Activated naive CD4-positive, alpha-beta T cell treated with anti-CD3 and anti-CD28 coated beads for 36 hours (primary cell): ENCODE results near the gene ABI3BP. TPM values are rescaled to one million over a fixed set of nuclear protein-coding genes. Genes with fewer than 3 reads are reported as not detected.

Experiments
- CTCF ChIA-PET: fragments of 350-600 bp; sonication (Branson Sonifier 250); formaldehyde crosslinking; loops from one replicate; lab custom pipeline; 2021; ENCODE audit warnings: antibody characterized with exemption; lab: Charles Lee
- DNase-seq: peaks from one replicate; pipeline ENCODE4 v3.0.0-alpha.2; 2020
- H3K27ac Mint-ChIP-seq: one replicate; pipeline ENCODE4 v1.8.0; 2021; ENCODE audit warnings: mild to moderate bottlenecking, mixed read lengths
- H3K27me3 Mint-ChIP-seq: one replicate; pipeline ENCODE4 v1.8.0; 2021; ENCODE audit warnings: low read depth, mixed read lengths
- H3K36me3 Mint-ChIP-seq: one replicate; pipeline ENCODE4 v1.8.0; 2021; ENCODE audit warnings: low read depth, mixed read lengths
- H3K4me1 Mint-ChIP-seq: one replicate; pipeline ENCODE4 v1.8.0; 2021; ENCODE audit warnings: low read depth, mixed read lengths
- H3K4me3 Mint-ChIP-seq: one replicate; pipeline ENCODE4 v1.8.0; 2021; ENCODE audit warnings: mild to moderate bottlenecking, moderate library complexity, mixed read lengths
- H3K9me3 Mint-ChIP-seq: one replicate; pipeline ENCODE4 v1.8.0; 2021; ENCODE audit warnings: mixed read lengths
- intact Hi-C: fragments of 100-400 bp; cut with micrococcal nuclease; formaldehyde crosslinking; loops from one replicate; pipeline ENCODE4 v1.15.1; 2023
- total RNA-seq, 2 experiments: library from RNA; stranded (reverse); gene quantifications; one replicate each; pipeline ENCODE4 v1.2.3, GENCODE V29; 2021

Gene ABI3BP
- total RNA-seq, 2 experiments from 2014 or later = not detected

DNA sequence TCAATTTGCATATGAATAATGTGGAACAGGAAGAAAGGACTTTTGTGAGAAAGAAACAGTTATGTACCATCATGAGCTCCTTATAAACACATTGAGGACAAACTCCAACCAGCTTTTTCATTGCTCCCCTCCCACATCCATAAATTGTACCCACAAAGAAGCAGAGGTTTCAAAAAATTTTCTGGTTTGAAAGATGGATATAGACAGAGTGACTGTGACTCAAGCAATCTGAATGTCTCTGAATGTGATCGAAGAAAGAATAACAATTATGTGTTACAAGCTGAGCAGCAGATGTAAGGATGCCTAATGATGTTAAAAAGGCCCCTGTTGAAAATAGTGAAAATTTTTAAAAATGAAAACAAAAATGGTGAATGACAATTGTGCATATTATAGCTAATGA is 156.6 kb downstream of the ABI3BP start:
- no peaks in the 10 kb centered on the region for H3K9me3 Mint-ChIP-seq
- no peaks in the 10 kb centered on the region for H3K4me1 Mint-ChIP-seq
- no peak overlapping the region for H3K4me3 Mint-ChIP-seq
- intact Hi-C loops = no loop called here
- CTCF ChIA-PET = no interaction called here
- H3K36me3 Mint-ChIP-seq = no peaks in the 10 kb centered on the region
- peaks cover 21% of the 10 kb centered on the region for H3K27me3 Mint-ChIP-seq
- no peak overlapping the region for H3K27ac Mint-ChIP-seq
- no peak for DNase-seq

DNA sequence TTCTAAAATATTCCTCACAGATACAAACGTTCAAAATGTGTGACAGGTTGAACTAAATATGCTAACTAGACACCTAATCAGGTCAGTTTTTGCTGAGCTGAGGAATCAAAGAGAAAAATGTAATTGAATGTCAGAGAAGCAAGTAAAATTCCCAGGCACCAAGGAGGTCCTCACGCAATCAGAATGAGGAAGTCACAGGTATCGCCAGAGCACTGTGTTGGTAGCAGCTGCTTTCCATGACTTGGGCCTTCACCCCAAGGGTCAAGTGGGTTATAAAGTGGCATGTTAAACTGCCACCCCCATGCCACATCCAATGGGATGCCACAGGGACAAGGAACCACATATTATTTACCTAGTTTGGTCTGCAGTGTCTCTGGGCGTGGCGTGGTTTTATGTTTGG is 158.9 kb downstream of the ABI3BP start:
- Mint-ChIP-seq H3K4me3 (no peak overlapping the region), H3K4me1 (no peaks in the 10 kb centered on the region), H3K36me3 (no peaks in the 10 kb centered on the region), H3K27me3 (peaks cover 15% of the 10 kb centered on the region), H3K9me3 (no peaks in the 10 kb centered on the region), H3K27ac (no peak overlapping the region)
- CTCF ChIA-PET = no interaction called here
- no peak for DNase-seq
- intact Hi-C loops = no loop called here

DNA sequence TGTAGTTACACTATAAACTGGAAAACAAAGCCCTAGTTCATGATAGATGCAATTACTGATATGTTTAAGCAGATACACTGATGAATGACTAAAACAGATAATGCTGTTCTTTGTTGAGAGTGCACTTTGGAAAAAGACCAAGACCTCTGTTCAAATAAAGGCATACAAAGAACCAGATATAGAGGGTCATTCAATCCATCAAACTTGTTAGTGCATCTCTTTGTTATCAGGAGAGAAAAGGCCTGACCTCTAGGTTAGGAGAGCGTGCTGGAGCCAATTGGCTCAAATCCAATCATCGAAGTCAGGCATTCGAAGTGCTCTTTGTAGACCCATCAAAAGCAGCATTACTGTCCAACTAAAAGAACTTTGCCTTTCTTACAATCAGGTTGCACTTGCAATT is 159.7 kb downstream of the ABI3BP start:
- Mint-ChIP-seq H3K27ac (no peak overlapping the region), H3K27me3 (peaks cover 10% of the 10 kb centered on the region), H3K4me3 (no peak overlapping the region), H3K36me3 (no peaks in the 10 kb centered on the region), H3K4me1 (no peaks in the 10 kb centered on the region), H3K9me3 (no peaks in the 10 kb centered on the region)
- CTCF ChIA-PET = no interaction called here
- intact Hi-C loops = no loop called here
- no peak for DNase-seq

DNA sequence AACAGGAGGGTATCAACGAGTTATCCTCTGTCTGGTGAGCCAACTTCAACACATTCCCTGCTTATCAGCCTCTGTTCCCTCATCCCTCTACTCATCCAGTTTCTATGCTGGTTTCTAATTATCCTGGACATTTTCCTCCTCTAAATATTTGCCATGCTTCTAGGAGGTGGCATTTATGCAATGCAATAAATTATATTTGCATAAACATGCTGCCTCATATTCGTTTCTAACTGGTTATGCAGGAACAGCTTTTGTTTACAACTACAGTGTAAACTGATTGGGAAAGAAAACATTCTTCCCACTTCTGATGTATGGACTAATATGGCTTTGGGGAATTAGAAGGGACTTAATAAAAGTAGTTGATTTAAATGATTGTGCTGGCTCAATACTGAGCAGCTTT is 161.6 kb downstream of the ABI3BP start:
- no peak for DNase-seq
- Mint-ChIP-seq H3K4me1 (no peaks in the 10 kb centered on the region), H3K4me3 (no peak overlapping the region), H3K27ac (no peak overlapping the region), H3K27me3 (peaks cover 9% of the 10 kb centered on the region), H3K36me3 (no peaks in the 10 kb centered on the region), H3K9me3 (no peaks in the 10 kb centered on the region)
- intact Hi-C loops = no loop called here
- CTCF ChIA-PET = interaction anchor here (1.5 kb wide), 1 partner anchor 37 kb away, joined by 3 read pairs; no protein-coding TSS in a partner anchor

DNA sequence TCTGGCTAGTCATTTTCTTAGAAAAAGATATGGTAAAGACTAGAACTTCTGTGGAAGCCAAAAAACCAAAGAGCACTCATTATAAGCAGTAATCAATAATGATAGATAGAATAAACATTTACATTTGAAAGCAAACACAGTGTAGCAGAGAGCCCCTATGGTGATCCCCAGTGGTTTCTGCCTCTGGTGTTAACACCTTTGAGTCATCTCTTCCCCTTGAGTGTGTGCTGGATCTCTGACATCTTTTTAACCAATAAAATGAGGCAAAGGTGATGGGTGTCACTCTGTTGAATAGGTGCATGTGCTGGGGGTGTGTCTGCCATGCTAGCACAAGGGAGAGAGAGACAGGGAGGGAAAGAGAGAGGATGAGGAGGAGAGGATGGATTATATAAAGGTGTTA is 162.3 kb downstream of the ABI3BP start:
- intact Hi-C loops = no loop called here
- CTCF ChIA-PET = no interaction called here
- no peaks in the 10 kb centered on the region for H3K9me3 Mint-ChIP-seq
- no peak for DNase-seq
- no peaks in the 10 kb centered on the region for H3K4me1 Mint-ChIP-seq
- no peaks in the 10 kb centered on the region for H3K36me3 Mint-ChIP-seq
- peaks cover 10% of the 10 kb centered on the region for H3K27me3 Mint-ChIP-seq
- no peak overlapping the region for H3K4me3 Mint-ChIP-seq
- no peak overlapping the region for H3K27ac Mint-ChIP-seq

DNA sequence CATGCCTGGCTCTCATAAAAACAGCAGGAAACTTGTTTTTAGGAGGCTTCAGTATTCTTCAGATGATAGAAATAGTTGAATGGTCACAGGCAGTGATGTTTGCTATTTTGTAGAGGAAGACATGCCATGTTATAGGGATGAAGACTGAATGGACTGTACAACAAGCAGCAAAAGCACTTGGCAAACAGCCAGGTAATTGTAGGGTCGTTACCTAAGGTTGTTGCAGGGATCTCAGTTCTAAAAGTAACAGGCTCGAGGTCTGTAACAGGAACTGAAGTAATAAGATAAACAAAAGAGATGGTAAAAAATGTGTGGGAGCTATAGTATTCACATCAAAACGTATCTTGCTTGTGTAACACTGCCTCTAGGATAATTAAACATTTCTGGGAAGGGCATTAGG is 167.6 kb downstream of the ABI3BP start:
- no peaks in the 10 kb centered on the region for H3K9me3 Mint-ChIP-seq
- H3K27me3 Mint-ChIP-seq = peaks cover 9% of the 10 kb centered on the region
- no peaks in the 10 kb centered on the region for H3K36me3 Mint-ChIP-seq
- DNase-seq = no peak
- no peak overlapping the region for H3K27ac Mint-ChIP-seq
- intact Hi-C loops = no loop called here
- H3K4me3 Mint-ChIP-seq = no peak overlapping the region
- H3K4me1 Mint-ChIP-seq = no peaks in the 10 kb centered on the region
- CTCF ChIA-PET = no interaction called here

DNA sequence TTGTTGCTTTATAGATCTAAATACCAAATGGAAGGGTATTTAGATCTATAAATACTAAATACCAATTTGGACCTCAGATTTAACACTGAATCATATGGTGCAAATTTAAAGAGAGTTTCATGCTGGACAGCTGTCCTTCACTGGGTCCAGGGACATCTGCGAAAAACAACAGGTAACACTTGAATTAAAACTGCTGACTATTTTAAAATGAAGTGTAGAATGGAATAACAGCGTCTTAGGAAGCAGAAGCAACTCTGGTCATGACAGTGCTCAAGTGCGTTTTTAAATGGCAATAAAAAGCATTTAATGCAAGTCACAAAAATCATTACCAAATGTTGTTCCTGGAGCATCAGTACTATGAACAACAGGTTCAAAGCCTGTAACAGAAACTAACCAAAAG is 177.6 kb downstream of the ABI3BP start:
- intact Hi-C loops = no loop called here
- peaks cover 10% of the 10 kb centered on the region for H3K27me3 Mint-ChIP-seq
- no peaks in the 10 kb centered on the region for H3K4me1 Mint-ChIP-seq

DNA sequence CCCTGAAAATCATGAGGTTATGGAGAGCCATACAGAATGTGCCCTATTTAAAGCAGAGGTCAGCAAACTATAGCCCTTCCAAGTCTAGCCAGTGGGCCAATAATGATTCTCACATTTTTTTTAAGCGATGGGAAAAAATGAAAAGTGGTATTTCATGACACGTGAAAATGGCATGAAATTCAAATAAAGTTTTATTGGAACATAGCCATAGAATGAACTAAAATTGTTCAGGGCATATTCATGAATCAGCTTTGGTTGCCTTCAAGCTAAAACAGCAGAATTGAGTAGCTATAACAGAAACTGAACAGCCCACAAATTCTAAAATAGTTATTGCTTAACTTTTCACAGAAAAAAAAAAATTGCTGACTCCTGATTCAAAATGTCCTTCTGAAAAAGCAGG is 179.4 kb downstream of the ABI3BP start:
- no peaks in the 10 kb centered on the region for H3K36me3 Mint-ChIP-seq
- H3K9me3 Mint-ChIP-seq = no peaks in the 10 kb centered on the region
- no peaks in the 10 kb centered on the region for H3K4me1 Mint-ChIP-seq
- CTCF ChIA-PET = no interaction called here
- H3K27me3 Mint-ChIP-seq = peaks cover 13% of the 10 kb centered on the region
- no peak for DNase-seq
- intact Hi-C loops = no loop called here
- H3K4me3 Mint-ChIP-seq = no peak overlapping the region
- H3K27ac Mint-ChIP-seq = no peak overlapping the region

More for the DNA sequence above, 177.6 kb downstream of the ABI3BP start:
- no peaks in the 10 kb centered on the region for H3K36me3 Mint-ChIP-seq
- H3K4me3 Mint-ChIP-seq = no peak overlapping the region
- no peaks in the 10 kb centered on the region for H3K9me3 Mint-ChIP-seq
- no peak for DNase-seq
- no peak overlapping the region for H3K27ac Mint-ChIP-seq
- CTCF ChIA-PET = no interaction called here

DNA sequence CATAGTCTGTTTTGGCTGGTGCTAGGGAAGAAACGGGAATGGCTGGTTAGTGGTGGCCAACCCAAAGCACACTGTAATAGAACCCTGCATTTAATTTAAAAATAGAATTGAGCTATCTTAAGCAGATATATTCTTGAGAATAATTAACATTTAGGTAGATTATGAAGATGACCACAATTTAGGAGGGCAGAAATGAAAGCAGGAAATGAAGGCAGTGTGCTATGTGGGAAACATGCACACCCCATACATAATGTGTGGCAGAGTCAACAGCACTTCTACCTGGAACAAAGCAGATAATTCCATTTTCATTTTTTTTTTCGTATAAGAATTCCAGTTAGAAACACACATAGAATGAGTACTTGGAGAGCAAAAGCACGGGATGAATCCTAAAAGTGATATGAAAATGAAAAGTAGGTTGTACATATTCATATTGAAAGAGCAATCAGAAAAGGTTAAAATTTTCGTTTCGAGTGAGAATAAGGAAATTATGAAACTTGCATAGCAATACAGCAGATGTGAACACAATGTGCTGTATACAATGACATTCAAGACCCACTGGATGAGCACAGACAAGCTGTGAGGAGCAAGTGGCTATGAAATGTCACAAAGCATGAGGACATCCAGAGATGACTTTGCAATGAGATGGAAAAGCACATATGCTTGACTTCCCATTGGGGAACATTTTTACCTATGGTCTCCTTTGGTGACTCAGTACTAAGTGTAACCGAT is 181.3 kb downstream of the ABI3BP start:
- H3K27ac Mint-ChIP-seq = no peak overlapping the region
- CTCF ChIA-PET = interaction anchor here (0.7 to 1.5 kb wide), 2 partner anchors 71 to 349 kb away, joined by 3 read pairs; no protein-coding TSS in a partner anchor
- no peak for DNase-seq
- H3K27me3 Mint-ChIP-seq = peaks cover 11% of the 10 kb centered on the region
- H3K4me3 Mint-ChIP-seq = no peak overlapping the region
- H3K9me3 Mint-ChIP-seq = no peaks in the 10 kb centered on the region
- no peaks in the 10 kb centered on the region for H3K4me1 Mint-ChIP-seq
- no peaks in the 10 kb centered on the region for H3K36me3 Mint-ChIP-seq
- intact Hi-C loops = no loop called here

DNA sequence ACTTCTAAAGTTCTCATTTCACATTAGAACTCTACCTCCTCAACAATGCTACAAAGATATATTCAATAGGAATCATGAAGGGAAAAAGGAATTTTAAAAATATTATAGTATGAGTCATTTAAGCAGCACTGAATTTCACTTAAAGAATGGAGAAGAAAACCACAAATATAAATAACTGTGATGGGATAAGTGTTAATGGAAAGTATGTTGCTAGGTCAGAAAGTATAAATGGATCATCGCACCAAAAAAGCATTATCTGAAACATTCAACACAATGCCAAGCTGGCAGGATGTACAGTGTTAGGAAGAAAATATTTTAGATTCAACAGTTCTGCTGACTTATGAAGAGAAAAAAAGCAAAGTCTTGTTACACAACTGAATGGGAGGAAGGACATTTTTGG is 182.6 kb downstream of the ABI3BP start:
- intact Hi-C loops = no loop called here
- H3K27me3 Mint-ChIP-seq = peaks cover 8% of the 10 kb centered on the region
- H3K9me3 Mint-ChIP-seq = no peaks in the 10 kb centered on the region
- no peak for DNase-seq
- H3K4me3 Mint-ChIP-seq = no peak overlapping the region
- H3K36me3 Mint-ChIP-seq = no peaks in the 10 kb centered on the region
- CTCF ChIA-PET = interaction anchor here (1.5 kb wide), 1 partner anchor 348 kb away, joined by 3 read pairs; no protein-coding TSS in a partner anchor
- no peaks in the 10 kb centered on the region for H3K4me1 Mint-ChIP-seq
- H3K27ac Mint-ChIP-seq = peak overlapping the region; percentile 6

DNA sequence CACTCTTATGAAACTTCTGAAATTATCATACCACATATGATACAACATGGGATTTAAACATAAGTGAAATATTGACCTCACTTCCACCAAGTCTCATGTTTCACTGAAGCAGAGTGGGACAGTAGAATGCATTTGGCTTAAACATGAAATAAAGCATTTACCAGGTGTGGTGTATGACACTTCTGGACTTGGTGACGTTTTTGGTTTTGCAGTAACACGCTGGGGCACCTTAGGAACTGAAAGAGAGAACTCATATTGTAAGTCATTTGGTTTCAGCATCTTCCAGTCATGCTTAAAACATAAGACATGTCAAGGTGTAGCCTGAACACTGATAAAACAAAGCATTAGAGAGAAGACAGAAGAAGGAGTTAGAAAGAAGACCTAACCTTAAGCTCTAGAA is 188.6 kb downstream of the ABI3BP start:
- no peaks in the 10 kb centered on the region for H3K9me3 Mint-ChIP-seq
- CTCF ChIA-PET = interaction anchor here (1.0 kb wide), 1 partner anchor 342 kb away, joined by 5 read pairs; no protein-coding TSS in a partner anchor
- H3K36me3 Mint-ChIP-seq = no peaks in the 10 kb centered on the region
- no peak overlapping the region for H3K27ac Mint-ChIP-seq
- H3K4me1 Mint-ChIP-seq = no peaks in the 10 kb centered on the region
- peaks cover 3% of the 10 kb centered on the region for H3K27me3 Mint-ChIP-seq
- no peak overlapping the region for H3K4me3 Mint-ChIP-seq
- no peak for DNase-seq
- intact Hi-C loops = no loop called here

DNA sequence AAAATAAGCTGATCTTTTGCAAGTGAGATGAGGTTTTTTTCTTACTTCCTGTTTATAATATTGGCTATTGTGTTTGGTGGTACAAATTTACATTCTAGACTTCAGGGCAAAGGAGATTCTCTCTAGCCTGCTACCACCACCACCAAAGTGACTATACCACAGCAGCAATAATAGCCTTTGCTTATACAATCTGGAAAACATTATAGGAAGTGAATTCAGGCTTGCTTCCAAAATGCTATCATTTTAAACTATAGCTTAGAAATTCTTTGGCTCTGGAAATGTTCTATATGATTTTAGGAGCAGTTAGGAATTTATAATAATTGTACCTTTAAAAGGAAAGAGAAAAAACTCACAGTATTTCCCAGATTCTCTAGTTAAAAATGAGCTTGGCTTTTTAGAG is 189.5 kb downstream of the ABI3BP start:
- peaks cover 3% of the 10 kb centered on the region for H3K27me3 Mint-ChIP-seq
- H3K9me3 Mint-ChIP-seq = no peaks in the 10 kb centered on the region
- no peaks in the 10 kb centered on the region for H3K4me1 Mint-ChIP-seq
- CTCF ChIA-PET = interaction anchor here (1.0 kb wide), 1 partner anchor 341 kb away, joined by 5 read pairs; no protein-coding TSS in a partner anchor
- intact Hi-C loops = no loop called here
- no peaks in the 10 kb centered on the region for H3K36me3 Mint-ChIP-seq
- no peak for DNase-seq
- H3K27ac Mint-ChIP-seq = no peak overlapping the region
- H3K4me3 Mint-ChIP-seq = no peak overlapping the region

DNA sequence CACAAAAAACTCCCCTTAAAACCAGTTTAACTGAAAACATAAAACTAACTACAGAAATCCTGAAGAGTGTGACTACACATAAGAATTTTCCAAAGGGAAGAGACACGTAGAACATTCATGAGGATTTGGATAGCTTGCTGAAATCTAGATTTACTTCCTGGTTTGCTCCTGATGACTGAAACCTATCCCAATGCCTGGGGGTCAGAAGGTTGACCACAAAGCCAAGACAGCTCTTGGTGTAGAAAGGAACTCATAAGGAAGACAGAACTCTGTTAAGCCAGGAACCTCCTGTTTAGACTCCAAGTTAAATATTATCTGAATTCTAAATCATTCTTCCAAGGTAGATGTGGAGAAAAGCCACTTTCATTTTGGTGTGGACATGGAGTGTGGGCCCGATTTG is 191.1 kb downstream of the ABI3BP start:
- Mint-ChIP-seq H3K36me3 (no peaks in the 10 kb centered on the region), H3K4me3 (no peak overlapping the region), H3K4me1 (no peaks in the 10 kb centered on the region), H3K27ac (no peak overlapping the region), H3K9me3 (no peaks in the 10 kb centered on the region), H3K27me3 (peaks cover 3% of the 10 kb centered on the region)
- intact Hi-C loops = no loop called here
- CTCF ChIA-PET = interaction anchor here (0.9 kb wide), 1 partner anchor 339 kb away, joined by 8 read pairs; no protein-coding TSS in a partner anchor
- no peak for DNase-seq
